DLD1 (cell line): Measurements from ENCODE around the gene RABGAP1L.
"Not testable (repeated sequence)": the region's sequence is repeated elsewhere in the genome, so short reads cannot be mapped to it uniquely, and the experiment has no call there.

Experiments
- in situ Hi-C: cut with HindIII; loops from 2 replicates; pipeline ENCODE4 v1.10.0; 2017; ENCODE audit warnings: low sequenced_read_pairs

The RABGAP1L gene

GRCh38 chr1:174153085-174153824 lies 6.1 kb upstream of the RABGAP1L start:
- in situ Hi-C loops = no loop called here

DNA sequence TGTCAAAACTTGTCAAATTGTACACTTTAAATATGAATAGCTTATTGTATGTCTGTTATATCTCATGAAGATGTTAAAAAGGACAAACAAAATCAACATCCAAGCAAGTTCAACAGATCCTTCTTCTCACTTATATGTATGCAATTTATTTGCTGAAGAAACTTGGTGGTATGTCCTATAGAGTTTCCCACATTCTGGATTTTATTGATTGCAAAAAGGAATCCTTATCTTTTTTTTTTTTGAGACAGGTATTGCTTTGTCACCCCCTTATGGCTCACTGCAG lies 5.6 kb upstream of the RABGAP1L start:
- in situ Hi-C loops = no loop called here

- in situ Hi-C loops = no loop called here
Measured at GRCh38 chr1:174156437-174156836, 2.9 kb upstream of the RABGAP1L start.

DNA sequence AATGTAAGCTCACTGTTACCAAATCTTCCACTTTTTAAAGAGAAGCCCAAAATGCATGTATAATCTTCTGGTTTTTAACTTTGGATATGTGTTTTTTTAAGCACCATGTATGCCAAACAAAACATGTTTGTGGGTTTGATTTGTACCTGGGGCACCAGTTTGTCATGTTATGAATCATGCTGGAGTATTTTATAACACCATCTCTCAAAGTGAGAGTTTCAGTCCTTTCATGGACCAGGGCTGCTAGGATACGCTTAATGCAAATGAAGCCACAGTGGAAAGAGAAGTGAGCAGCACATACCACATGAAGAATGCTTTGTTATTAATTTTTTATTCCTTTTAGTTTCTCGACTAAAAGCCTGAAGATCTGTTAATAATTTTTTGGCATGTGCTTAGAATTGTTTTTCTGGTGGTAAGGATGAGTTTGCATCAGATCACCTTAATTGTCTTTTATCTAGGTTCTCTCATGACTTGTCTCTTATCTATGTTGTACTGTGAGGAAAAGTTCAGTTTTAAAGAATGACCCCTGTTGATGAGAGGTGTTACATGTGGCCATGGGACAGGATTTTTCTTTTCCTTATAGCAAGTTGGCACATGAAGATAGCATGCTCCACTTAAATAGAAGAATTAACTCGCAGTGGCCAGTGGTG lies 2.0 kb upstream of the RABGAP1L start:
- in situ Hi-C loops = no loop called here

DNA sequence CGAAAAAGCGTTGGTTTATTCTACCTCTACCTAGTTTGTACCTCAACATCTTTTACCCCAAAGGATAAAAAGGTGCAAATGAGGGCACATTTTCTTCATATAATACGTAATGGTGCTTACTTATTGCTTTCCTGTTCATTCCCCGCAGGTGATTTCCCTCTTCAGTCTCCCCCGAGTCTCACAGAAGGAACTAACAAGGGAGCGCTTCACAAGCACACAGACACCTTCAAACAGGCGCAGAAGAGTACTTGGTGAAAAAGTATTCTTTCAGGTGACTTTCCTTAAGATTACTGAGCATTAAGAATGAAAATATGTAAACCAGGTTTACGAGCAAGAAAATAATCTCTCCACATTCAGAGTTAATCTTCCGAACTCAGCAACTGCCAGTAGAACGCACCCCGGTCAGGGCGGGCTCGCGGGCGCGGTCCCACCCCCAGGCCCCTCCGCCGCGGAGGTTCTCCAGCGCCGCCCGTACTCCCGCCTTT lies 511 bp upstream of the RABGAP1L start:
- in situ Hi-C loops = no loop called here

- in situ Hi-C loops = no loop called here
Measured at GRCh38 chr1:174160109-174160473, 771 bp downstream of the RABGAP1L start.

DNA sequence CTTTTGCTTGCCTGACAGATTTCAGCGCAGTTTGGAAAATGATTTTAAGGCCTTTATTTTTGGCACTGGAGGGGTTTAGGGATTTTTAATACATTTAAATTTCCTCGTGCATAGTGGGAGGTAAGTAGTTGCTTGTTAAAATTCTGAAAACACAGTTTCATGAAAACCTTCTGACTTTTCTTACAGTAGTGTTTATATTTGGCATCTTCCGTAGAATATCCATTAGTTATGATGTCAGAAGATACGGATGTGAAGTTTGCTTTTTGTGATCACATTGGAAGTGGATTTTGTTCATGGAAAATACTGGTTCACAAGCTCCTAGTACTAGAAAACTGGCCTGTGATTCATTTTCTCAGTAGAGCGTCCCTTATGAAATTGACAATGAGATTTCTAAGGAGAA lies 1.3 kb downstream of the RABGAP1L start:
- in situ Hi-C loops = no loop called here

DNA sequence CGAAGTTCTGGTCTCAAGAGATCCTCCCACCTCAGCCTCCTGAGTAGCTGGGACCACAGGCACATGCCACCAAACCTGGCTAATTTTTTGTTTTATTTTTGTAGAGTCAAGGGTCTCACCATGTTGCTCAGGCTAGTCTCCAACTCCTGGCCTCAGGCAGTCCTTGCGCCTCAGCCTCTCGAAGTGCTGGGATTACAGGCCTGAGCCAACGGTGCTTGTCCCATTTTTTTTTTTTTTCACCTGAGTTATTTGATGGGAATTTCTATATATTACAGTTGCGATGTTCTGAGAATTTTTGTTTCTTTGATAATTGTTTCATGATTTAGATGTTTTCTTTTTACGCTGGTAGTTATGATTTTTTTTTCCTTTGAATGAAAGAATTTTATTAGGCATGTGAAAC lies 2.5 kb downstream of the RABGAP1L start:
- in situ Hi-C loops = no loop called here

DNA sequence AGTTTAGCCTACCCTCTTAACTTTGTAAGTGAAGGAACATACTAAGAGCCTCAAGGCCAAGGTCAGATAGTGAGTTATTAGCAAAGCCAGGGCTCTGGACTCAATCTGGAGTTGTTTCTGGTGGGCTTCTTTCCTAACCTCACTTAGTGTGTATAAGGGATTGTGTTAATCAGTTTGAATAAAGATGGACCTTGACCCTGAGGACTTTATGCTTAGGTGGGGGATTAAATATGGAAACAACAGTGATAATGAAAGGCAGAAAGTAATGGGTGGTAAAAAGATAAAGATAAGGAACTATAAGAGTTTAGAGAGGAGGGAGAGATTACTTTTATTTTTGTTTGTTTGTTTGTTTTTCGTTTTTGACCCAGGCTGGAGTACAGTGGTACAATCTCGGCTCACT lies 5.5 kb downstream of the RABGAP1L start:
- in situ Hi-C loops = no loop called here

DNA sequence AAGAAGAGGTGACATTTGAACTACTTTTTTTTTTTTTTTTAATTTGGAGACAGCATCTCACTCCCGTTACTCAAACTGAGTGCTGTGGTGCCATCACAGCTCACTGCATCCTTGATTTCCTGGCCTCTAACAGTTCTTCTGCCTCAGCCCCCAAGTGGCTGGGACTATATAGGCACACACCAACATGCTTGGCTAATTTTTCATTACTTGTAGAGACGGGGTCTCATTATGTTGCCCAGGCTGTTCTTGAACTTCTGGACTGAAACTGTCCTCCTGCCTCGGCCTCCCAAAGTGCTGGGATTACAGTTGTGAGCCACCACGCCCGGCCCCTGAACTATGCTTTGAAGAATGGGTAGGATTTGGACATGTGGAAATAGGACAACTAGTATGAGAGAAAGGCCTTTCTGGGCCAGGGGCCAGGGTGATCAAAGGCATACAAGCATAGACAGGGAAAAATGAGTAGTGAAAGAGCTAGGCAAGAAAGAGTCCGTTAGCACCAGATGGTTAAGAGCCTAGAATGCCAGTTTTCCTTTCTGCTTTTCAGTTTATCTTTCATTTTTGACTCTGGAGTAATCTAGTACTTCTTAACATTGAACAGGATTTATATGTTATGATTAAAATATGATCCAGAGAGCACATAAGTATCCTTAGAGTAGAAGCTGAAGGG lies 6.3 kb downstream of the RABGAP1L start:
- in situ Hi-C loops = no loop called here

GRCh38 chr1:174166530-174167264 lies 7.4 kb downstream of the RABGAP1L start:
- in situ Hi-C loops = no loop called here

DNA sequence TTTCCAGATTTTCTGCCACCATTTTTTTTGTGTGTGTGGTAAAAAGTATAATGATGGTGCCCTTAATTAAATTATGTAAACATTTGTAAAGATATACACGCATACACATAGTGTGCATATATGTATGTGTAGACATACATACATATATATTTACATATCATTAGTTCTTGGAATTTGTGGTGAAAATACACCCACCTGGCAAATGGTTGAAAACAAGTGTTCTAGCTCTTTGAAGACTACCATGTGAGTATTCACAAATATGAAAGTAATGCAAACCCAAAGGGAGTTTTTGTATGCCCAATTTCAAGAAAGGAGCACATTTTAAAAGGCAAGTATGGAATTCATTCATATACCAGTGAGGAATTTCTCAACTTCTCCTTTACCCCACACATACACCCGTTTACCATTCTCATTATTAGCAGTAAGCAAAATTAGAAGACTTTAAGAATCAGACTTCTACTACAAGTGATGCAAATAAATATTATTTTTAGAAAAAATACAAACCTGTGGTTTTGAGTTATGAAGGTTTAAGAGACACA lies 8.0 kb downstream of the RABGAP1L start:
- in situ Hi-C loops = no loop called here

GRCh38 chr1:174169342-174169741 lies 10.0 kb downstream of the RABGAP1L start:
- in situ Hi-C loops = no loop called here

GRCh38 chr1:174171073-174171472 lies 11.8 kb downstream of the RABGAP1L start:
- in situ Hi-C loops = no loop called here

DNA sequence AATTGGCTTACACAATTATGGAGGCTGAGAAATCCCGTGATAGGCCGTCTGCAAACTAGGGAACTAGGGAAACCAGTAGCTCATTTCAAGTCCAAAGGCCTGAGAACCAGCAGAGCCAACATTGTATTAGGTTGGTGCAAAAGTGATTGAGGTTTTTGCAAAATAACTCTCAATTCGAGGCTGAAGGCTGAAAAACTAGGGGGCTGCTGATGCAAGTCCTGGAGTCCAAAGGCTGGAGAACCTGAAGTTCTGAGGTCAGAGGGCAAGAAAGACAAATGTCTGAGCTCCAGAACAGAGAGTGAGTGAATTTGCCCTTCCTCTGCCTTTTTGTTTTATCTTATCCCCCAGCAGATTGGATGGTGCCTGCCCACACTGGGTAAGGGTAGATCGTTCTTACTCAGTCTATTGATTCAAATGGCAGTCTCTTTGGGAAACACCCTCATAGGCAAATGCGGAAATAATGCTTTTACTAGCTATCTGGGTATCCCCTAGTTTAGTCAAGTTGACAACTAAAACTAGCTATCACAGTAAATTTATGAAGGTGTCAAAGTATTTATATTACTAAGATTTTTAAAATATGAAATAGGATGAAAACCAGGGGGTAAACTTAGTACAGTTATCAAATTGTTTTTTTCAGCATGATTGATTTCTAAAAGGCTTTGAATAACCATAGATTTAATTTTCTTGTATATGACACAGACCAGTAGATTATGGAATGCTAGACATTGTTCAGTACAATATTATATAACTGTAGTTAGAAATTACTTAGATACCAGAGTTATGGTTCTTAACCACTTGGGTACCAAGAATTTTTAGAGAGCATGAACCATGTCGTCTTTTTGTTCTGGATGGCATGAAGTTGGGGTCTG lies 15.4 kb downstream of the RABGAP1L start:
- in situ Hi-C loops = no loop called here

DNA sequence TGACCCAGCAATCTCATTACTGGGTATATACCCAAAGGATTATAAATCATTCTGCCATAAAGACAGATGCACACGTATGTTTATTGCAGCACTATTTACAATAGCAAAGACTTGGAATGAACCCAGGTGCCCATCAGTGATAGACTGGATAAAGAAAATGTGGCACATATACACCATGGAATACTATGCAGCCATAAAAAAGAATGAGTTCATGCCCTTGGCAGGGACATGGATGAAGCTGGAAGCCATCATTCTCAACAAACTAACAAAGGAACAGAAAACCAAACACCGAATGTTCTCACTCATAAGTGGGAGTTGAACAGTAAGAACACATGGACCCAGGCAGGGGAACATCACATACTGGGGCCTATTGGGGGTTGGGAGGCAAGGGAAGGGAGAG lies 19.1 kb downstream of the RABGAP1L start:
- in situ Hi-C loops = not testable (repeated sequence)

GRCh38 chr1:174189428-174190062 lies 30.2 kb downstream of the RABGAP1L start:
- in situ Hi-C loops = no loop called here

DNA sequence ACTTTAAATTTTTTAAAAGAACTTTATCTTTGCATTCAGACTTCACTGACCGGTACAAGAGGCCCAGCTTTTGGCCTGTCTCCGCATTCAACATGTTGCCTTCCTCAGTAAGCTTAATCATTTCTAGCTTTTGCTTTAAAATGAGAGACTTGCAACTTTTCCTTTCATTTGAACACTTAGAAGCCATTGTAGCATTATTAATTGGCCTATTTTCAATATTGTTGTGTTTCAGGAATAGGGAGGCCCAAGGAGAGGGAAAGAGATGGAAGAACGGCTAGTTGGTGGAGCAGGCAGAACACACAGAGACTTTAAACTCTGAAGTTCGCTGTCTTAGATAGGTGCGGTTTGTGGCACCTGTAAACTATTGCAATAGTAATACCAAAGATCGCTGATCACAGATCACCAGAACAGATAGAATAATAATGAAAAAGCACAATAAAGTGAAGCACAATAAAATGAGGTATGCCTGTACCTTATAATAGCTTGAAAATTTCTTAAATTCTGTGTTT lies 31.4 kb downstream of the RABGAP1L start:
- in situ Hi-C loops = no loop called here

DNA sequence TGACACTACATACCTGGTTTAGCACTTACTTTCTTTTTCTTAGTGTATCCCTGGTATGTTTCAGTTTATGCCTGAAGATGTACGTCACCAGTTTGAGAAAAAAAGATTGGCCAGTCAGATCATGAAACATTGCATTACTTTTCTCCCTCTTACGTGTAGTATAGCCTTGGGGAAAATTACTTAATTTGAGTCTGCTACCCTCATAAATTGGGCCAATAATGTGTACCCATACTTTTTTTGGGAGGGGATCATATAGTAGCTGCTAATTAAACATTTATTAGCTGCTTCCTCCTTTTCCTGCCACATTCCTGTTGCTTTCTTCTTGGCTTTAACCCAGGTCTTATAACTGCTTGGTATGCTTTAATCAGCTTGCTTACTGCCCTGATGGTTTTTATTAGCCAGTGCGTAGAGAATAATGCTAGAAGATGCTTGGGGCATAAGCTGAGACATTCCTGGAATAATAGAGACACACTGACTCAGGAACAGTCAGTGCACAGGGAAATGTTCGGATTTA lies 32.1 kb downstream of the RABGAP1L start:
- in situ Hi-C loops = no loop called here
